Measurements from ENCODE around the gene KLHL14.
"Not testable (repeated sequence)": the region's sequence is repeated elsewhere in the genome, so short reads cannot be mapped to it uniquely, and the experiment has no call there.

KLHL14 gene, protein sequence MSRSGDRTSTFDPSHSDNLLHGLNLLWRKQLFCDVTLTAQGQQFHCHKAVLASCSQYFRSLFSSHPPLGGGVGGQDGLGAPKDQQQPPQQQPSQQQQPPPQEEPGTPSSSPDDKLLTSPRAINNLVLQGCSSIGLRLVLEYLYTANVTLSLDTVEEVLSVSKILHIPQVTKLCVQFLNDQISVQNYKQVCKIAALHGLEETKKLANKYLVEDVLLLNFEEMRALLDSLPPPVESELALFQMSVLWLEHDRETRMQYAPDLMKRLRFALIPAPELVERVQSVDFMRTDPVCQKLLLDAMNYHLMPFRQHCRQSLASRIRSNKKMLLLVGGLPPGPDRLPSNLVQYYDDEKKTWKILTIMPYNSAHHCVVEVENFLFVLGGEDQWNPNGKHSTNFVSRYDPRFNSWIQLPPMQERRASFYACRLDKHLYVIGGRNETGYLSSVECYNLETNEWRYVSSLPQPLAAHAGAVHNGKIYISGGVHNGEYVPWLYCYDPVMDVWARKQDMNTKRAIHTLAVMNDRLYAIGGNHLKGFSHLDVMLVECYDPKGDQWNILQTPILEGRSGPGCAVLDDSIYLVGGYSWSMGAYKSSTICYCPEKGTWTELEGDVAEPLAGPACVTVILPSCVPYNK

DNA sequence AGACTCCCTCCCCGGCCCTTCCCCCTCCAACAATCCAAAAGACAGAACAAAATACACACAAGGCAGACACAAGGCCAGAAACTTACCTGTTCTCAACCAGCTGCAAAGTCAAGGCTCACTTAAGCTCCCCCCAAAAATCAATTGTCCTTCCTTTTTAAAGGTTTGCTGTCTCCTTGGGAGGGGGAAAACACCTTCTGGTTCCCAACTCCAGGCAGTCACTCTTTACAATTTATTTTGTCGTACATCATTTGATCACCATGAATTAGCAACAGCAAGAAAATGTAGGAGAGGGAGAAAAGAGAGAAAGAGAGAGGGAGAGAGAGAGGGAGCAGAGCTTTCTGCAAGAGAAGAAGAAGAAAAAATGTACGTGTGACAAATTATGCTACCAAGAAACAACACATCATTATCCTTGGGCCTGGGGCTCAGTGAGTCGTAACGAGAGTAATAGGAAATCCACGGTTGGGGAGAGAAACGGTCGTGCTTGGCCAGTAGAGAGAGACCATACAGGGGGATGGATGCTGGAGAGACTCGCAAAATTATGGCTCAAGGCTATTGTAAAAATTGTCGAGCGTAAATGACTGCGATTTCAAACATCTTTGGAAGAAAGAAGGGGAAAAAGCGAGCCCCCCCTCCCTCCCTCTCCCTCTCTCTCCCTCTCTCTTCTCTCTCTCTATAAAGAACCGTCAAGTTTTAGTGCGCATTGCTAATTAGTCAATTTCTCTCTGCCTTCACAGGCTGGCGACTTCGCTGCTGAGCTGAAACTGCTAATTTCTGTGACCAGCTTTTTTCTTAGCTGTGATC, at the start of gene KLHL14:
Gene KLHL14, minus strand, starts transcription at position 443 of the 801 bp plus-strand sequence. CDS start 2,432 bp downstream, outside the sequence.
- DNase-seq (ENCODE audit: low read depth) = no peak

GRCh38 chr18:32822197-32822596, 49.4 kb upstream of the KLHL14 start:
- no peak for DNase-seq (ENCODE audit: low read depth)

- no peak for DNase-seq (ENCODE audit: low read depth)
These were observed 43.1 kb upstream of the KLHL14 start for GRCh38 chr18:32815881-32816280.

- DNase-seq (ENCODE audit: low read depth) = no peak
These were observed 39.5 kb upstream of the KLHL14 start for GRCh38 chr18:32812342-32812741.

DNA sequence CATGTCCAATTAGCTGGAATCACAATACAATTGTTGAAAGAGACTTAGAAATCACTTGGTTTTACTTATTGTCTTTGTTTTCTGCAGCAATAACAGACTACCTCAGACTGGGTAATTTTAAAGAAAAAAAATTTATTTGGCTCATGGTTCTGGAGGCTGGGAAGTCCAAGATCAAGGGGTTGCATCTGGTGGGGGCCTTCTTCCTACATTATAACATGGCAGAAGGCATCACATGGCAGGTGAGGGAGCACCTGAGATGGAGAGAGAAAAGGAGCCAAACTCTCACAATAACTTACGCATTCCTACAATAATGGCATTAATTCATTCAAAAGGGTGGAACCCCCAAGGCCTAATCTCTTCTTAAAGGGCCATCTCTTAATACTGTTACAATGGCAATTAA, 37.5 kb upstream of the KLHL14 start:
- no peak for DNase-seq (ENCODE audit: low read depth)

DNA sequence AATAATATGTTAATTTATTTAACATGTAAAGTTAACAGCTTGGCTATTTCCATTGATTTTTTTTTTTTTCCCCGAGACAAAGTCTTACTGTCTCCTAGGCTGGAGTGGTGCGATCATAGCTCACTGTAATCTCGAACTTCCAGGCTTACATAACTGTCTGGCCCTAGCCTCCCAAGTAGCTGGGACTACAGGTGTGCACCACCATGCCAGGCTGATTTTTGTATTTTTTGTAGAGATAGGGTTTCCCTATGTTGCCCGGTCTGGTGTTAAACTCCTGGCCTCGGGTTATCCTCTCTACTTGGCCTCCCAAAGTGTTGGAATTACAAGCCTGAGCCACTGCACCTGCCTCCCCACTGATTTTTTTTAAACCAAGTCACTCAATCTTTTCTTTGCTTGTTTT, 32.5 kb upstream of the KLHL14 start:
- no peak for DNase-seq (ENCODE audit: low read depth)

GRCh38 chr18:32804134-32804888, 31.5 kb upstream of the KLHL14 start:
- no peak for DNase-seq (ENCODE audit: low read depth)

DNA sequence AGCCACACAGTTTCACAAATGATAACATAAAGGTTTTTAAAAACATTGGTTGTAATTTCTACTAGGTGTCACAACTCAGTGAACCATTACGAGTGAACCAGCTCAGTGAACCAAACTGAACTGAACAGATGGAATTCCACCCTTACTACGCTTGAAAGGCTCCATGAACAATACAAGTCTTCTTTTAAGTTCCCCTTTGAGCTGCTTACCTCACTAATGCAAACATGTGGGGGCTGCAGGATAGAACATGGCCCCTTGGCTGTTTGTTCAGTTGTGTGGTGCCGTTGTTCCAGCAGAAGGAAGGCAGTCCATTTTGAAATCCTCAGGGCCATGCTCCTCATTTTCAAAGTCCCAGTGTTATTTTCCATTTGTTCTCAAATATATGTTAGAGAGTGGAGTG, 30.7 kb upstream of the KLHL14 start:
- no peak for DNase-seq (ENCODE audit: low read depth)

- DNase-seq (ENCODE audit: low read depth) = no peak
These were observed 30.0 kb upstream of the KLHL14 start for GRCh38 chr18:32802591-32803451.

DNA sequence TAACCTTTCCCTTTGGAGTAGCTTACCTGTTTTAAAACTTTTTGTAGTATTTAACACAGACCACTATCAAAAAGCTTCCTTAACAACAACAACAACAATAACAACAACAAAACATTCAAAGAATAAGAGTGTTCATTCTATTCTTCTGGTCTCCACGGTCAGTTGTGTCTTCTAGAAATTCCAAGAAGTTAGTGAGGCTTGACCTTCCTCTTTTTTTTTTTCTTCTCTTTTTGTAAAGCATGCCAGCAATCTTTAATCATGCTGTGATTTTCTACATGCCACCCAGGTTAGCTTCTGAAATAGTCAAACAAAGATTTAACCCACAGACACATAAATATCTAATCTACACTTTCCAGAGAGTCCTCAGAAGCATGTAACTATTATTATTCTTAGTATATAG, 28.4 kb upstream of the KLHL14 start:
- no peak for DNase-seq (ENCODE audit: low read depth)

DNA sequence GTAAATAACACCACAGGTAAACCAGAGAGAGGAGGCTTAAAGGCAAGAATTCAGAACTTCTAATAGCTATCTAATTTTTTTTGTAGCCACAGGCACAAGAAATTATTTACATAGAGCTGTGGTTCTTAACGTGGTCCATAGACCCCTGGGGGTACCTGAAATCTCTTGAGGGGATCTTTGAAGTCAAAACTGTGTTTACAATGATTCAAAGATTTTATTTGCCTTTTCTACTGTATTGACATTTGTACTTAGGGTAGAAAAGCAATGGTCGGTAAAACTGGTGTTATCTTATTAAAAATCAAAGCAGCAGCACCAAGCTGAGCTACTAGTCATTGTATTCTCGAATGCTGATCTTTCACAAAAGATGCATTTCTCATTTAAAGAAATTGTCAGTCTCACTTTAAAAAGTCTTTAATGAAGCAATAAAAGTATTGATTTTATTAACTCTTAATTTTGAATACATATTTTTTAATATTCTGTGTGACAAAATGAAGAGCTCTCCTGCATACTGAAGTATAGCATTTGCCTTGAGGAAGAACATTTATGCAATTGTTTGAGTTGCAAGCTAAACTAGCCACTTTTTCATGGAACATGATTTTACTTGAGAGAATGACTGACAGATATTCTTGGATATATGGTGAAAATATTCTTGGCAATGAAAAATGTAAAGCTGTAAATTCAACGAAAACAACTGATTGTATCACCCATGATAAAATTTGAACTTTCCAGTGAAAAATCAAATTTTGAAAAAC, 25.6 kb upstream of the KLHL14 start:
- no peak for DNase-seq (ENCODE audit: low read depth)

DNA sequence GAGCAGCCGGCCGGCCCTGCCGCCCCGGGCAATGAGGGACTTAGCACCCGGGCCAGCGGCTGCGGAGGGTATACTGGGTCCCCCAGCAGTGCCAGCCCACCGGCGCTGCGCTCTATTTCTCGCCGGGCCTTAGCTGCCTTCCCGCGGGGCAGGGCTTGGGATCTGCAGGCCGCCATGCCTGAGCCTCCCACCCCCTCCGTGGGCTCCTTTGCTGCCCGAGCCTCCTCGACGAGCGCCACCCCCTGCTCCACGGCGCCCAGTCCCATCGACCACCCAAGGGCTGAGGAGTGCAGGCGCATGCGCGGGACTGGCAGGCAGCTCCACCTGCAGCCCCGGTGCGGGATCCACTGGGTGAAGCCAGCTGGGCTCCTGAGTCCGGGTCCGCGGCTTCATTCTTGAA, 21.8 kb upstream of the KLHL14 start:
- DNase-seq (ENCODE audit: low read depth) = not testable (repeated sequence)

GRCh38 chr18:32779010-32779409, 6.2 kb upstream of the KLHL14 start:
- DNase-seq (ENCODE audit: low read depth) = no peak

GRCh38 chr18:32777049-32777448, 4.2 kb upstream of the KLHL14 start:
- no peak for DNase-seq (ENCODE audit: low read depth)

DNA sequence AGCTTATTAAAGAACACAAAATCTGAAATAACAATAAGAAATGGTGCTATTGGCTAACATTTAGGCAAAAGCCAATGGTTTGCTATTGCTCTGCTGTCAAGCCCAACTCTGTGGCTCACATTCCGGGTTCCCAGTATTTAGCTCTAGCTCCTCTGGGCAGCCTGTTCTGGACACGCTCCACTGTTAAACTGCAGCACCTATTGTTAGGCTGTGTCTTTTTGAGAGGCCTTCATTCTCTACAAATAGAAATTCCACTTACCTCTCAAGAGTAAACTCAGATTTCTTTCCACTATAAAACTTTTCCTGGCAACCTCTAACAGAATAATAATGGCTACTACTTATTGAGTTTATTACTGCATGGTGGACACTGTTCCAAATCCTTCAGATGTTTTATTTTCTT, 3.7 kb upstream of the KLHL14 start:
- DNase-seq (ENCODE audit: low read depth) = no peak

- DNase-seq (ENCODE audit: low read depth) = no peak
These were observed 2.8 kb upstream of the KLHL14 start for GRCh38 chr18:32775628-32776027.

DNA sequence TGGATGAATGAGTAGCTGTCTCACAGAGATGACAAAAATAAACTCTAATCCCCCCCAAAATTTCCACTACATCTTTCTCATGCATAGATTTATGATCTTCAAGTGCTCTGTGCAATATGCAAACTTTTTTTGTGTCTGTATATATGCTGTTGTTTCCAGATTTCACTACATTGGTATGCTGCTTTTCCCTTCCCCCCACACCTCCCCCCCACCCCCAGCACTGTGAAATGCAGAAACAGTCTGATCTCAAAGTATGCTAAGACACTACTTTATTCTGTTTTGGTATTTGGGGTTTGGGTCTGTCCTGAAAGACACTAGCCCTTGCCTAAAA, 524 bp upstream of the KLHL14 start:
- DNase-seq (ENCODE audit: low read depth) = no peak

- DNase-seq (ENCODE audit: low read depth) = no peak
These were observed 797 bp downstream of the KLHL14 start for GRCh38 chr18:32771871-32772580.

- DNase-seq (ENCODE audit: low read depth) = no peak
These were observed 1.6 kb downstream of the KLHL14 start for GRCh38 chr18:32771169-32771751.

All from activated T-helper 1 cell treated with Interleukin-2 at 50 U/mL for 16 hours (primary cell).